ENCODE results near the gene TRIO. TPM values are rescaled to one million over a fixed set of nuclear protein-coding genes. Genes with fewer than 3 reads are reported as not detected.

TRIO gene
- total RNA-seq, 4 donors from 2014 or later = 290 to 370 (median 346) TPM

GRCh38 chr5:14458414-14458813 is 315.3 kb downstream of the TRIO start:
- H3K36me3 ChIP-seq = peaks cover 0 to 47% (median 3%) of the 10 kb centered on the region in 3 donors
- no peak overlapping the region for H3K4me3 ChIP-seq

GRCh38 chr5:14460844-14461398 is 317.8 kb downstream of the TRIO start:
- H3K4me3 ChIP-seq = no peak overlapping the region

More at GRCh38 chr5:14458414-14458813, 315.3 kb downstream of the TRIO start:
- Histone ChIP-seq H3K4me1 (peaks cover 0 to 31% (median 2%) of the 10 kb centered on the region in 4 donors), H3K27ac (peak overlapping the region in 2 of 4 donors; percentile 27 to 68), H3K9me3 (no peaks in the 10 kb centered on the region), H3K27me3 (no peaks in the 10 kb centered on the region)
- 72 to 90% methylated on average over 3 of the region's 3 CpGs for WGBS, 2 donors
- TF ChIP-seq POLR2A (IDR thresholded peaks at IDR 0.05) (no peak), EP300 (IDR thresholded peaks at IDR 0.05) (no peak)
- TF ChIP-seq, protein P1, sequence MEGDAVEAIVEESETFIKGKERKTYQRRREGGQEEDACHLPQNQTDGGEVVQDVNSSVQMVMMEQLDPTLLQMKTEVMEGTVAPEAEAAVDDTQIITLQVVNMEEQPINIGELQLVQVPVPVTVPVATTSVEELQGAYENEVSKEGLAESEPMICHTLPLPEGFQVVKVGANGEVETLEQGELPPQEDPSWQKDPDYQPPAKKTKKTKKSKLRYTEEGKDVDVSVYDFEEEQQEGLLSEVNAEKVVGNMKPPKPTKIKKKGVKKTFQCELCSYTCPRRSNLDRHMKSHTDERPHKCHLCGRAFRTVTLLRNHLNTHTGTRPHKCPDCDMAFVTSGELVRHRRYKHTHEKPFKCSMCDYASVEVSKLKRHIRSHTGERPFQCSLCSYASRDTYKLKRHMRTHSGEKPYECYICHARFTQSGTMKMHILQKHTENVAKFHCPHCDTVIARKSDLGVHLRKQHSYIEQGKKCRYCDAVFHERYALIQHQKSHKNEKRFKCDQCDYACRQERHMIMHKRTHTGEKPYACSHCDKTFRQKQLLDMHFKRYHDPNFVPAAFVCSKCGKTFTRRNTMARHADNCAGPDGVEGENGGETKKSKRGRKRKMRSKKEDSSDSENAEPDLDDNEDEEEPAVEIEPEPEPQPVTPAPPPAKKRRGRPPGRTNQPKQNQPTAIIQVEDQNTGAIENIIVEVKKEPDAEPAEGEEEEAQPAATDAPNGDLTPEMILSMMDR (IDR thresholded peaks at IDR 0.05) = no peak
- no peak for DNase-seq (ENCODE audit: low spot score in 2 of 2)

DNA sequence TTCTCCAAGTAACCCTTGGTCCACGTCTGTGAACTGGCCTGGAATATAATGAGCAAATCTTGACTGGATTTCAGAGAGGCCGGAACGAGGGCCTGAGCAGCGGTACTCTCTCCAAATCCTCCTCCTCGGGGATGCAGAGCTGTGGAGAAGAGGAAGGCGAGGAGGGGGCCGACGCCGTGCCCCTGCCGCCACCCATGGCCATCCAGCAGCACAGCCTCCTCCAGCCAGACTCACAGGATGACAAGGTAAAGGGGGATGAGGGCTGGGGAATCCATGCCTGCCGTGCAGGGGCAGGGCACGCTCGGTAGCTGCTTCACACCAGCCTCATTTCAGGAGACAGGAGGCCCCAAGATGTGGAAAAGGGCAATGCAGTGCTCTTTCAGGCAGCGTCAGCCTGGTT is 319.5 kb downstream of the TRIO start:
- Histone ChIP-seq H3K4me1 (peaks cover 0 to 18% (median 0%) of the 10 kb centered on the region in 4 donors), H3K27me3 (no peaks in the 10 kb centered on the region), H3K4me3 (no peak overlapping the region), H3K36me3 (peaks cover 0 to 70% (median 6%) of the 10 kb centered on the region in 3 donors), H3K27ac (peak overlapping the region in 1 of 4 donors; percentile 15), H3K9me3 (no peaks in the 10 kb centered on the region)
- TF ChIP-seq EP300 (IDR thresholded peaks at IDR 0.05) (no peak), POLR2A (IDR thresholded peaks at IDR 0.05) (no peak)
- WGBS, 2 donors = 80 to 85% methylated on average over 14 of the region's 14 CpGs
- no peak for DNase-seq (ENCODE audit: low spot score in 2 of 2)

More at GRCh38 chr5:14460844-14461398, 317.8 kb downstream of the TRIO start:
- Histone ChIP-seq H3K27ac (no peak overlapping the region), H3K9me3 (no peaks in the 10 kb centered on the region), H3K4me1 (peaks cover 0 to 35% (median 0%) of the 10 kb centered on the region in 4 donors), H3K36me3 (peaks cover 0 to 60% (median 6%) of the 10 kb centered on the region in 3 donors), H3K27me3 (no peaks in the 10 kb centered on the region)
- no peak for DNase-seq (ENCODE audit: low spot score in 2 of 2)
- 92 to 97% methylated on average over 45 to 46 of the region's 46 CpGs for WGBS, 2 donors
- TF ChIP-seq POLR2A (IDR thresholded peaks at IDR 0.05) (no peak), EP300 (IDR thresholded peaks at IDR 0.05) (peak in 1 of 2 donors; percentile 11)

DNA sequence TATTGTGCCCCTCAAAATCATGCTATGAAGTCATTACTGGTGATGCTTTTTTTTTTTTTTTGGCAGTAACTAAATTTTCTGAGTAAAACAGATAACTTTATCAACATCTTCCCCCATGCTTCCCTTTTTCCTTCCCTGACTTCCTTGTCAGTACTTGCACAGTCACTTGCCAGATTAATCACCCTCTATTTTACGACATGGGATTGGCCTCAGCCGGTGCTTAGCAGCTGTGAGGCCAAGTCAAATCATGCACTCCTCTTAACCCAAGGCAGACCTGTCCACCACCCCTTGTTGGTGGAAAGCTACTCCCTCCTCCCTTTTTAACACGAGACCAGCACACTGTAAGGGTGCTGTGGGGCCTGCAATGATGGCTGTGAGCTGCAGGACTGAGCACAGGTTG is 320.5 kb downstream of the TRIO start:
- no peak for DNase-seq (ENCODE audit: low spot score in 2 of 2)
- Histone ChIP-seq H3K27me3 (no peaks in the 10 kb centered on the region), H3K9me3 (no peaks in the 10 kb centered on the region), H3K27ac (peak overlapping the region in 1 of 4 donors; percentile 32), H3K4me1 (peaks cover 0 to 11% (median 0%) of the 10 kb centered on the region in 4 donors), H3K4me3 (no peak overlapping the region), H3K36me3 (peaks cover 0 to 71% (median 6%) of the 10 kb centered on the region in 3 donors)
- WGBS, 2 donors = 50 to 61% methylated on average over 3 of the region's 3 CpGs
- TF ChIP-seq POLR2A (IDR thresholded peaks at IDR 0.05) (no peak), EP300 (IDR thresholded peaks at IDR 0.05) (no peak)
- TF ChIP-seq, protein P1 (IDR thresholded peaks at IDR 0.05) = no peak

- Histone ChIP-seq H3K4me3 (no peak overlapping the region), H3K27me3 (no peaks in the 10 kb centered on the region), H3K36me3 (peaks cover 0 to 71% (median 6%) of the 10 kb centered on the region in 3 donors), H3K4me1 (peaks cover 0 to 11% (median 0%) of the 10 kb centered on the region in 4 donors), H3K27ac (peak overlapping the region in 1 of 4 donors; percentile 32), H3K9me3 (no peaks in the 10 kb centered on the region)
- DNase-seq (ENCODE audit: low spot score in 2 of 2) = no peak
- TF ChIP-seq EP300 (IDR thresholded peaks at IDR 0.05) = no peak
- TF ChIP-seq, protein P1 (IDR thresholded peaks at IDR 0.05) = no peak
- 72 to 84% methylated on average over 3 of the region's 3 CpGs for WGBS, 2 donors
These were observed 321.0 kb downstream of the TRIO start for GRCh38 chr5:14464096-14464495.

DNA sequence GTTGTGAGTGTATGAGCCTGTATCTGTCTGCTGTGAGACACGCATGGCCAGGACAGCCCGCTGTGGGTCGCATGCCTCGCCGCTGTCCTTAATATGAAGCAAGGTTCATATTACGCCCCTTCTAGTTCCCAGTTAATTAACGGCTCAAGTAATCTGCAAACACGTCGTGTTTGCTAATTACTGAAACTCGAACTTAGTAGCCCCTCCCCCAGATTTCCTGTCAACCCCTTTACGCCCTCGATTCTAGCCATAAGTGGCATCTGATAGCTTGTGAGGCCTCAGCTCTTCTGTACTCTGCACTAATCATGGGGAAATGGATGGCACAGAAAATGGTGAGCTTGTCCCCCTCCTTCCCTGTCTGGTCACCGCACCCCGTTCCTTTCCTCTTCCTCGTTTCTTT is 321.5 kb downstream of the TRIO start:
- Histone ChIP-seq H3K4me1 (peaks cover 0 to 16% (median 0%) of the 10 kb centered on the region in 4 donors), H3K36me3 (peaks cover 0 to 71% (median 6%) of the 10 kb centered on the region in 3 donors), H3K27me3 (no peaks in the 10 kb centered on the region), H3K4me3 (no peak overlapping the region), H3K27ac (no peak overlapping the region), H3K9me3 (no peaks in the 10 kb centered on the region)
- no peak for DNase-seq (ENCODE audit: low spot score in 2 of 2)
- WGBS, 2 donors = 78 to 81% methylated on average over 15 of the region's 15 CpGs
- TF ChIP-seq EP300 (IDR thresholded peaks at IDR 0.05) = no peak
- TF ChIP-seq, protein P1 (IDR thresholded peaks at IDR 0.05) = no peak
- TF ChIP-seq POLR2A (IDR thresholded peaks at IDR 0.05) = no peak
